ENCODE data around the gene RBMS1. TPM values are rescaled to one million over a fixed set of nuclear protein-coding genes. Genes with fewer than 3 reads are reported as not detected.

The RBMS1 gene
- total and polyA plus RNA-seq, 4 donors: 7.9 to 23.5 (median 15.5) TPM

DNA sequence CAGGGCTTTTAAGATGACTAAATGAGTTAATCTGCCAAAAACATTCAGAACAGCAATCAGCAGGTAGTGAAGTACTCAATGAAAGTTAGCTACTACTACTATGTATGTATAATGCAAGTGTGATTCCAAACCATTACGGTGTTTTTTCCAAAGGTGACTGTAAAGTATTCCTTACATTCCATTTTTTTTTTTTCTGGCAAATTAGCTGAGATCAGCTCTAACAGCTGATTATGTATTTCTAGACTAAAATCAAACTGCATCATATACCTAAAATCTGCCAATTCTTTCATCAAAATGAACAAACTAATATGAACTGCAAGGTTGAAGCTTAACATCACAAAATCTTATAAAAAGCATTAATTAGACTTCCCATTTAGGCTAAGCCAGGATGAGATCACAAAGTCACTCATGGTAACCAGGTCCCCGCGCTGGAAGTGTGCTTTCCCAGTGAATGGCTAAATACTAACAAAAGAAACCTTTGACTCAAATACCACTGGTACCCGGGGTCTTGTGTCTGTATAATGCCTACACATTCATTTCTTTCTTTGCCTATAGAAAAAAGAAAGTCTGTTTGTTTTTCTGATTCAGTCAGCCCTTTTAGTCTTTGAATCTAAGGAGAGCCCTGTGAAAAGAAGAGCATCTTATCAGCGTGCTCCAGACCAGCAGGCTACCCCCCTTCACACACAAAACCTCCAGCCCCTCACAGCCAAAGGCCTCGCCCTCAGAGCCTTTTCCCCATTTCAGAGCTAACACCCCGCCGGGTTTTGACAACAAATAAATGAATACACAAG is 88.3 kb downstream of the RBMS1 start:
- no peak overlapping the region for H3K9ac ChIP-seq (ENCODE audit: low read depth in 1 of 2, low read length in 2 of 2)
- no peaks in the 10 kb centered on the region for H3K27me3 ChIP-seq (ENCODE audit: control insufficient read depth in 4 of 4, insufficient read depth in 4 of 4, low read length in 3 of 4)
- peak overlapping the region in 1 of 2 donors; percentile 14 for H3K27ac ChIP-seq (ENCODE audit: low read depth in 1 of 2, low read length in 2 of 2)
- 77% methylated on average over 8 of the region's 8 CpGs for WGBS
- peak overlapping the region in 2 of 3 donors; percentile 0 to 16 for H3K4me3 ChIP-seq (ENCODE audit: low read depth in 1 of 3, low read length in 3 of 3)
- TF ChIP-seq EGR1 (IDR thresholded peaks at IDR 0.05; ENCODE audit: low read depth in 2 of 2): no peak
- TF ChIP-seq, protein P1, sequence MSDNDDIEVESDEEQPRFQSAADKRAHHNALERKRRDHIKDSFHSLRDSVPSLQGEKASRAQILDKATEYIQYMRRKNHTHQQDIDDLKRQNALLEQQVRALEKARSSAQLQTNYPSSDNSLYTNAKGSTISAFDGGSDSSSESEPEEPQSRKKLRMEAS (IDR thresholded peaks at IDR 0.05): no peak
- no peak for TF ChIP-seq GABPA (IDR thresholded peaks at IDR 0.05 in 1 of 2, conservative IDR thresholded peaks at IDR 0.05 in 1 of 2)
- no peak for TF ChIP-seq JUND (IDR thresholded peaks at IDR 0.05)
- no peak for TF ChIP-seq FOXA1 (IDR thresholded peaks at IDR 0.05)
- no peak for TF ChIP-seq HNF4A (conservative IDR thresholded peaks at IDR 0.05)
- TF ChIP-seq, protein P2, sequence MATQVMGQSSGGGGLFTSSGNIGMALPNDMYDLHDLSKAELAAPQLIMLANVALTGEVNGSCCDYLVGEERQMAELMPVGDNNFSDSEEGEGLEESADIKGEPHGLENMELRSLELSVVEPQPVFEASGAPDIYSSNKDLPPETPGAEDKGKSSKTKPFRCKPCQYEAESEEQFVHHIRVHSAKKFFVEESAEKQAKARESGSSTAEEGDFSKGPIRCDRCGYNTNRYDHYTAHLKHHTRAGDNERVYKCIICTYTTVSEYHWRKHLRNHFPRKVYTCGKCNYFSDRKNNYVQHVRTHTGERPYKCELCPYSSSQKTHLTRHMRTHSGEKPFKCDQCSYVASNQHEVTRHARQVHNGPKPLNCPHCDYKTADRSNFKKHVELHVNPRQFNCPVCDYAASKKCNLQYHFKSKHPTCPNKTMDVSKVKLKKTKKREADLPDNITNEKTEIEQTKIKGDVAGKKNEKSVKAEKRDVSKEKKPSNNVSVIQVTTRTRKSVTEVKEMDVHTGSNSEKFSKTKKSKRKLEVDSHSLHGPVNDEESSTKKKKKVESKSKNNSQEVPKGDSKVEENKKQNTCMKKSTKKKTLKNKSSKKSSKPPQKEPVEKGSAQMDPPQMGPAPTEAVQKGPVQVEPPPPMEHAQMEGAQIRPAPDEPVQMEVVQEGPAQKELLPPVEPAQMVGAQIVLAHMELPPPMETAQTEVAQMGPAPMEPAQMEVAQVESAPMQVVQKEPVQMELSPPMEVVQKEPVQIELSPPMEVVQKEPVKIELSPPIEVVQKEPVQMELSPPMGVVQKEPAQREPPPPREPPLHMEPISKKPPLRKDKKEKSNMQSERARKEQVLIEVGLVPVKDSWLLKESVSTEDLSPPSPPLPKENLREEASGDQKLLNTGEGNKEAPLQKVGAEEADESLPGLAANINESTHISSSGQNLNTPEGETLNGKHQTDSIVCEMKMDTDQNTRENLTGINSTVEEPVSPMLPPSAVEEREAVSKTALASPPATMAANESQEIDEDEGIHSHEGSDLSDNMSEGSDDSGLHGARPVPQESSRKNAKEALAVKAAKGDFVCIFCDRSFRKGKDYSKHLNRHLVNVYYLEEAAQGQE (IDR thresholded peaks at IDR 0.05): no peak
- no peaks in the 10 kb centered on the region for H3K9me3 ChIP-seq (ENCODE audit: control insufficient read depth in 4 of 4, low read length in 3 of 4)
- H3K4me1 ChIP-seq (ENCODE audit: control insufficient read depth in 4 of 4, insufficient read depth in 4 of 4, low read length in 3 of 4): peaks cover 0 to 5% (median 2%) of the 10 kb centered on the region in 4 donors
- peak; percentile 54 for DNase-seq (ENCODE audit: low spot score)
- no peaks in the 10 kb centered on the region for H3K36me3 ChIP-seq (ENCODE audit: control insufficient read depth in 4 of 4, insufficient read depth in 3 of 4, low read depth in 1 of 4, low read length in 3 of 4)

DNA sequence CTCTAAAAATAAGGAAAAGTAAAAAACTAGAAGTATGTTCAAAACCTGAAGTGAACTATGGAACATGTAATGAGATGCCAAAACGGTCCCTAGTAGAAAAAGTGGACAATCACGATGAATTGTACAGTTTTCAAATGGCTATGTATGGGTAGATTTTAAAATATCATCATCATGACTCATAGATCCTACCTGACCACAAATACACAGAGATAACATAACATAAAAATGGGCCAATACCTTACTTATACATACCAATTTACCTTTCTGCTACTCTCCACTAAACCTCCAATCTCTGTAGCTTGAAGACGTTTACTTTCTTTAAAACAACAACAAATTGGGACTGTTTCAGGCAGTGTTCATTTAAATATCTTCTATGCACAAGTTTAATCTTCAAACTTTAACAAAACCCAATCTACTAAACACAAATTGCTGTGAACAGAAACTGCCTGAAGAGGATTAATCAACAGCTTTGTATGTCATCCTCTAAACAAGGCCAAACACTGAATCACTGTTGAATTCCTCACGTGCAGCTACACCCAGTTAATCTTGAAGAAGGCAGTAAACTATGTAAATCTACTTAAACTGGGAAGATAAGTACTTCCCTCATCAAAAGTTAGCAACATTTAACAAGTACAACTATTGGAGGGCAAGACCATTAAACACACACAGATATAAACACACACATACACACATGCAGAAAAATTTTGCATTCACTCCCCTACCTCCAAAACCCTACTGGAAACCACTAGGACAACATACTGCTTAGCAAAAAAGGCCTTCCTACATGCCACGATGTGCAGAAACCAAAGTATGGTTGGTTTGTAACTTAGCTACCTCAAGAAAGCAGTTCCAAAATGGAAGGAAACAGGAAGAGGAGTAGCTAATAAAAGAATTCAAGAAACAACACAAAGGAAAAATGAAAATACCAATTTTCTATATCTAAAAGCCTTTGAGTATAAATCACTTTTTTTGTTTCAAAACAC is 90.3 kb downstream of the RBMS1 start:
- Histone ChIP-seq H3K4me1 (ENCODE audit: control insufficient read depth in 4 of 4, insufficient read depth in 4 of 4, low read length in 3 of 4) (peaks cover 0 to 4% (median 2%) of the 10 kb centered on the region in 4 donors), H3K9me3 (ENCODE audit: control insufficient read depth in 4 of 4, low read length in 3 of 4) (no peaks in the 10 kb centered on the region), H3K36me3 (ENCODE audit: control insufficient read depth in 4 of 4, insufficient read depth in 3 of 4, low read depth in 1 of 4, low read length in 3 of 4) (no peaks in the 10 kb centered on the region), H3K27me3 (ENCODE audit: control insufficient read depth in 4 of 4, insufficient read depth in 4 of 4, low read length in 3 of 4) (no peaks in the 10 kb centered on the region), H3K27ac (ENCODE audit: low read depth in 1 of 2, low read length in 2 of 2) (no peak overlapping the region), H3K9ac (ENCODE audit: low read depth in 1 of 2, low read length in 2 of 2) (no peak overlapping the region), H3K4me3 (ENCODE audit: low read depth in 1 of 3, low read length in 3 of 3) (no peak overlapping the region)
- no peak for TF ChIP-seq TAF1 (conservative IDR thresholded peaks at IDR 0.05)
- TF ChIP-seq, protein P3, sequence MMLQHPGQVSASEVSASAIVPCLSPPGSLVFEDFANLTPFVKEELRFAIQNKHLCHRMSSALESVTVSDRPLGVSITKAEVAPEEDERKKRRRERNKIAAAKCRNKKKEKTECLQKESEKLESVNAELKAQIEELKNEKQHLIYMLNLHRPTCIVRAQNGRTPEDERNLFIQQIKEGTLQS (IDR thresholded peaks at IDR 0.05): no peak
- no peak for TF ChIP-seq SP1 (IDR thresholded peaks at IDR 0.05)
- no peak for TF ChIP-seq RXRA (IDR thresholded peaks at IDR 0.05)
- TF ChIP-seq JUND (IDR thresholded peaks at IDR 0.05): no peak
- TF ChIP-seq FOXA1 (IDR thresholded peaks at IDR 0.05): no peak
- TF ChIP-seq, protein P4, sequence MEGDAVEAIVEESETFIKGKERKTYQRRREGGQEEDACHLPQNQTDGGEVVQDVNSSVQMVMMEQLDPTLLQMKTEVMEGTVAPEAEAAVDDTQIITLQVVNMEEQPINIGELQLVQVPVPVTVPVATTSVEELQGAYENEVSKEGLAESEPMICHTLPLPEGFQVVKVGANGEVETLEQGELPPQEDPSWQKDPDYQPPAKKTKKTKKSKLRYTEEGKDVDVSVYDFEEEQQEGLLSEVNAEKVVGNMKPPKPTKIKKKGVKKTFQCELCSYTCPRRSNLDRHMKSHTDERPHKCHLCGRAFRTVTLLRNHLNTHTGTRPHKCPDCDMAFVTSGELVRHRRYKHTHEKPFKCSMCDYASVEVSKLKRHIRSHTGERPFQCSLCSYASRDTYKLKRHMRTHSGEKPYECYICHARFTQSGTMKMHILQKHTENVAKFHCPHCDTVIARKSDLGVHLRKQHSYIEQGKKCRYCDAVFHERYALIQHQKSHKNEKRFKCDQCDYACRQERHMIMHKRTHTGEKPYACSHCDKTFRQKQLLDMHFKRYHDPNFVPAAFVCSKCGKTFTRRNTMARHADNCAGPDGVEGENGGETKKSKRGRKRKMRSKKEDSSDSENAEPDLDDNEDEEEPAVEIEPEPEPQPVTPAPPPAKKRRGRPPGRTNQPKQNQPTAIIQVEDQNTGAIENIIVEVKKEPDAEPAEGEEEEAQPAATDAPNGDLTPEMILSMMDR (IDR thresholded peaks at IDR 0.05; ENCODE audit: low read depth, low read length, missing input control): no peak
- TF ChIP-seq, protein P2 (IDR thresholded peaks at IDR 0.05): no peak
- no peak for TF ChIP-seq HNF4A (conservative IDR thresholded peaks at IDR 0.05)
- TF ChIP-seq YY1 (IDR thresholded peaks at IDR 0.05): no peak
- TF ChIP-seq GABPA (IDR thresholded peaks at IDR 0.05 in 1 of 2, conservative IDR thresholded peaks at IDR 0.05 in 1 of 2): no peak
- no peak for TF ChIP-seq RAD21 (IDR thresholded peaks at IDR 0.05)
- no peak for DNase-seq (ENCODE audit: low spot score)
- WGBS: 80% methylated on average over 5 of the region's 5 CpGs
